Heart left ventricle (tissue), 16 donors: ENCODE data around the gene NANS. TPM values are rescaled to one million over a fixed set of nuclear protein-coding genes. Genes with fewer than 3 reads are reported as not detected.

Experiments
- ATAC-seq, 4 donors: fragments of 200-7000 bp; cut with Tn5 transposase; one replicate each; pipeline ENCODE4 v1.9.1; 2020 to 2022; ENCODE audit warnings: moderate library complexity in 4 of 4, mild to moderate bottlenecking in 3 of 4, moderate number of reproducible peaks in 1 of 4
- DNase-seq, 5 donors: peaks; one replicate each; pipeline ENCODE4 v3.0.0-alpha.2; 2020
- H3K27ac ChIP-seq, 12 donors: fragments of 200-600 bp; sonication (generic) in 4 of 12; one replicate each; pipeline versions ENCODE4 v1.5.0 to v1.8.0; 2016 to 2022; ENCODE audit warnings: mild to moderate bottlenecking in 2 of 12
- H3K27me3 ChIP-seq, 9 donors: fragments of 200-600 bp; sonication (generic) in 2 of 9; one replicate each; pipeline versions ENCODE4 v1.5.1 to v1.8.0; 2016 to 2022; ENCODE audit warnings: mild to moderate bottlenecking in 3 of 9
- H3K36me3 ChIP-seq, 9 donors: fragments of 200-600 bp; sonication (generic) in 2 of 9; one replicate each; pipeline versions ENCODE4 v1.5.0 to v1.8.0; 2018 to 2022; ENCODE audit warnings: mild to moderate bottlenecking in 2 of 9
- H3K4me1 ChIP-seq, 12 donors: fragments of 200-600 bp; sonication (generic) in 4 of 12; one replicate each; pipeline versions ENCODE4 v1.5.0 to v1.8.0; 2016 to 2022; ENCODE audit warnings: mild to moderate bottlenecking in 3 of 12
- H3K4me3 ChIP-seq, 12 donors: fragments of 200-600 bp; sonication (generic) in 4 of 12; one replicate each; pipeline versions ENCODE4 v1.5.0 to v1.8.0; 2017 to 2022; ENCODE audit warnings: mild to moderate bottlenecking in 9 of 12, moderate library complexity in 4 of 12
- H3K9me3 ChIP-seq, 12 donors: fragments of 200-600 bp; sonication (generic) in 4 of 12; one replicate each; pipeline versions ENCODE4 v1.5.0 to v1.8.0; 2016 to 2022; ENCODE audit warnings: mild to moderate bottlenecking in 1 of 12
- POLR2A ChIP-seq, 2 donors: fragments of 450-650 bp; IDR thresholded peaks; one replicate each; pipeline ENCODE4 v1.6.1; 2017; ENCODE audit warnings: antibody characterized with exemption in 2 of 2, mild to moderate bottlenecking in 2 of 2, moderate library complexity in 2 of 2
- WGBS, 4 donors: extraction: QIAGEN DNeasy Blood & Tissue Kit in 2 of 4; methylation state at CpG; one replicate each; pipeline versions ENCODE4 v1.1.5 to v1.1.7; 2013 to 2018; 5-methylcytosine and 5-hydroxymethylcytosine counted together
- intact Hi-C, 10 donors: fragments of 100-400 bp; cut with DNase I; formaldehyde crosslinking; loops; one replicate each; pipeline versions ENCODE4 v1.11.1 to v1.14.2; 2022
- polyA plus RNA-seq, 2 donors: library from polyadenylated mRNA; stranded (reverse); fragments of 200-250 nt; gene quantifications; one replicate each; pipeline ENCODE4 v1.2.3, GENCODE V29; 2013
- total RNA-seq, 9 donors: library from RNA; depleted of rRNA in 2 of 9; stranded (reverse); fragments of >200 nt in 2 of 9; fragmentation: NEBNext Ultra II Directional in 3 of 9; extraction: Animal tissue kit (Norgen Biotek cat#: 25700) in 3 of 9; gene quantifications; one replicate each; pipeline versions ENCODE4 v1.1.0 to v1.2.4, GENCODE V29; 2016 to 2023
- TF ChIP-seq, protein P1 (sequence below), 12 donors: fragments of 200-600 bp; sonication (generic) in 4 of 12; IDR thresholded peaks; one replicate each; pipeline versions ENCODE4 v1.5.0 to v1.8.0; 2018 to 2022; ENCODE audit warnings: antibody characterized with exemption in 12 of 12, mild to moderate bottlenecking in 5 of 12
- donor health status: ischemic (EF 13 %, LVEDD 7.1; RV severe dilation, severe dysfunction).
- donor health status: healthy with polysubstance abuse.
- donor health status: DM: no; HTN: yes; CAD: no.
- donor health status: DM: no; HTN: no; CAD: no.
- donor health status: ischemic (EF 25% LVEDD 6.9; RV normal size, moderate dysfunction).
- donor health status: ischemic (EF 25% LVEDD 5.7; RV mildly dilated, moderate dysfunction).
- donor health status: healthy.
- donor health status: DM: yes; HTN: yes; CAD: no.
- donor health status: ischemic (EF 35%, LVEDD 5.7; RV mildly dilated, moderate dysfunction).
- donor health status: nonischemic (EF 11% LVEDD 7.7; RV severe dilation, severe dysfunction).
- donor health status: DM: yes; HTN: yes; CAD: no.
- donor health status: PGD.
- donor health status: ischemic (EF 29% LVEDD 5.4; RV normal size, mild dysfunction).
- donor health status: nonischemic (EF 23%, LVEDD 6.1; RV moderate dilation, normal function).

The NANS gene
- total and polyA plus RNA-seq, 11 donors = 24.3 to 144 (median 40.7) TPM

DNA sequence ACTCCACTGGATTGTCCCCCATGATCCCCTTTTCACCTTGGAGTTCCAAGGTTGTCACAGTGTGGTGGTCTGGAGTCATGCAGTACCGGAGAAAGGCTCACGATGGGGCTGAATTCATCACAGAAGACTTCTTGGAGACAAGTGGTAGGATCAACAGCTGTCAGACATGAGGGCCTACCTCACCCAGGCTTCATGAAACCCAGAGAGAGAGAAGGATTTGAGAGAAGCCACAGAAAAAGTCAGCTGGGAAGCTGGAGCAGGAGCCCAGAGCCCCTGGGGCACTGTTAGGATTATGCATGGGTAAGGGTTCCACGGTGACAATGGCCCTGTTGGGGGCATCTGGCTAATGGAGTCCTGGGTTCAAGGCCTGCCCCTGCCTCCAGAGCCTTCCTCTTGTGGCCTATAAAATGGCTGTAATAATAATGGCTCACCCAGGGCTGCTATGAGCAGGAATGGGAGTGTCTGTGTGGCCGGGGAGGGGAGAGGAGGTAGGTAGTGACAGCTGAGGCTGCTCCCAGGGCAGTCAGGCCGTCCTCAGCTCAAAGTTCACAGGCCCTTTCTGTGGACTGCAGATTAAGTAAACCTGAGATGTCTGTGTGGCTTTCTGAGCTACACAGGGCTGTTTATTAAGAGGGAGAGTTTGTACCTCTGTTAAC lies 61.6 kb downstream of the NANS start:
- TF ChIP-seq, protein P1, sequence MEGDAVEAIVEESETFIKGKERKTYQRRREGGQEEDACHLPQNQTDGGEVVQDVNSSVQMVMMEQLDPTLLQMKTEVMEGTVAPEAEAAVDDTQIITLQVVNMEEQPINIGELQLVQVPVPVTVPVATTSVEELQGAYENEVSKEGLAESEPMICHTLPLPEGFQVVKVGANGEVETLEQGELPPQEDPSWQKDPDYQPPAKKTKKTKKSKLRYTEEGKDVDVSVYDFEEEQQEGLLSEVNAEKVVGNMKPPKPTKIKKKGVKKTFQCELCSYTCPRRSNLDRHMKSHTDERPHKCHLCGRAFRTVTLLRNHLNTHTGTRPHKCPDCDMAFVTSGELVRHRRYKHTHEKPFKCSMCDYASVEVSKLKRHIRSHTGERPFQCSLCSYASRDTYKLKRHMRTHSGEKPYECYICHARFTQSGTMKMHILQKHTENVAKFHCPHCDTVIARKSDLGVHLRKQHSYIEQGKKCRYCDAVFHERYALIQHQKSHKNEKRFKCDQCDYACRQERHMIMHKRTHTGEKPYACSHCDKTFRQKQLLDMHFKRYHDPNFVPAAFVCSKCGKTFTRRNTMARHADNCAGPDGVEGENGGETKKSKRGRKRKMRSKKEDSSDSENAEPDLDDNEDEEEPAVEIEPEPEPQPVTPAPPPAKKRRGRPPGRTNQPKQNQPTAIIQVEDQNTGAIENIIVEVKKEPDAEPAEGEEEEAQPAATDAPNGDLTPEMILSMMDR (IDR thresholded peaks at IDR 0.05) = no peak
- no peak for TF ChIP-seq POLR2A (IDR thresholded peaks at IDR 0.05)
- H3K9me3 ChIP-seq = no peaks in the 10 kb centered on the region
- 68 to 83% (median 78%) methylated on average over 5 of the region's 5 CpGs for WGBS, 4 donors
- peak overlapping the region in 11 of 12 donors; percentile 41 to 86 (median 66) for H3K4me3 ChIP-seq
- no peaks in the 10 kb centered on the region for H3K27me3 ChIP-seq
- ATAC-seq (peak in 3 of 4 donors; percentile 28 to 35 (median 31)), DNase-seq (no peak)
- intact Hi-C loops = no loop called here
- H3K36me3 ChIP-seq = peaks cover 0 to 5% (median 0%) of the 10 kb centered on the region in 9 donors
- H3K4me1 ChIP-seq = peaks cover 0 to 74% (median 7%) of the 10 kb centered on the region in 12 donors
- H3K27ac ChIP-seq = peak overlapping the region in 4 of 12 donors; percentile 33 to 92 (median 58)

DNA sequence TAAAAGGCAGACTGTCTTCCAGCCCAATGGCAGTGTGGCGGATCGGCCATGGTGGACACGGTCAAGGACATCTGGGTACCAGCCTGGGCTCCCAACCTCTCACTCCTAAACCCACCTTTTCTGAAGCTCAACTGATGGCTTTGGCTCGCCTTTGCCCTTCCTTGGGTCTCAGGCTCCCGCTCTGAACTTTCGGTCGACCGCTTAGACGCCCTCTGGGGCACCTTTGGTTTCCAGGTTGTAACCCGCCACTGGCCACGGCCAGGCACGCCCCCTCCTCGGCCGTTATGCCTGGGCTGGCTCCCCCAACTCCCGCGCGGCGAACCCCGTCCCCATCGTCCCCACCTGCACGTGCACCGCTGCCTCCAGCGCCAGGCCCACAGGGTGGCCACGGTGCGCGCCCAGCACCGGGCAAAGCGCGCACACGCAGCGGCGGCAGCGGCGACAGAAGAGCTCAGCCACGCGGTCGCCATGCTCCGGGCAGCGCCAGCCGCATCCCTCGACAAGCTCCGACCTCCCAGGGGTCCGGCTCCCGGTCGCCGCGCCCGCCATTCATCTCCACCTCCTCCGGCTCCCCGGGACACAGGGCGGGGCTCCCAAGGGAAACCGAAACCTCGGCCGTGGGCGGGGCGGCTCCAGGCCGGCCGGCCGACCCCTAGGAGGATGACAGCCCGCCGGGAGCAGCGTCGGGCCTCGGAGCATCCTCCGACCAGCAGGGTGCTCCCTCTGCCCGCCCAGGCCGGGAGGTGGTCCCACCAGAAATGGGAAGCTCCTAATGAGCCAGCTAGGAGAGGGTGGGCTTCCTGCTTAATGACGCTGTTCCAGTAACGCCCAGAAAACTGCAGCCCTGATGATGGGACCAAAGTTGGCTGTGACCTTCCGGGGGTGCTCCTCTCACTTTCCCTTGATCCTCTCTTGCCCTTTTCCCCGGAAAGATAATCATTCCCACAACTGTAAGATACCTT lies 62.4 kb downstream of the NANS start, which contains the start of gene TRIM14:
Gene TRIM14 (minus strand): TSS at position 583 of the 962 bp plus-strand sequence. CDS start 34 bp downstream, at position 549.
- DNase-seq (peak; percentile 33 to 84 (median 61)), ATAC-seq (peak; percentile 41 to 85 (median 79))
- H3K27me3 ChIP-seq = no peaks in the 10 kb centered on the region
- H3K36me3 ChIP-seq = peaks cover 0 to 5% (median 0%) of the 10 kb centered on the region in 9 donors
- H3K4me1 ChIP-seq = peaks cover 0 to 66% (median 7%) of the 10 kb centered on the region in 12 donors
- H3K9me3 ChIP-seq = no peaks in the 10 kb centered on the region
- TF ChIP-seq, protein P1 (IDR thresholded peaks at IDR 0.05) = peak in 1 of 12 donors; percentile 17
- peak in 1 of 2 donors; percentile 25 for TF ChIP-seq POLR2A (IDR thresholded peaks at IDR 0.05)
- intact Hi-C loops = no loop called here
- peak within 1 kb of the TSS; percentile 30 to 86 (median 65) for H3K4me3 ChIP-seq
- WGBS, 4 donors = 8 to 34% (median 9%) methylated on average over 20 to 71 of the region's 71 CpGs
- H3K27ac ChIP-seq = peak within 1 kb of the TSS in 8 of 12 donors; percentile 10 to 92 (median 52)

DNA sequence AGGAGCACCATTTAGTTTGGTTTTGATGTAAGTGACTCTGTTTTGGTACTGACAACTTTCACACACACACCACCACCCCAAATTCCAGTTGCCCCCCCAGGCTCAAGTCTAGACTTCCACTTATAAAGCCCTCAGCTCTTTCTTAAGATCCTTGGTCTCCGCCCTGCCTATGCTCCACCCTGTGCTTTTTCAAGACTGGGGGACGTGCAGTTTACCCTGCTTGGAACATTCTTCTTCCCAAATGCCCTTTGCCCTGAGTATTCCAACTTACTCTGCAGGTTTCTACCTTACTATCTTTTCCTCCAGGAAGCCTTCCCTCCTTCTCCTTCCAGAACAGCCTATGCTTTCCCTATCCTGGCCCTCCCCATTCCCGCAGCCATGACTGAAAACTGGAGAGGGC lies 63.9 kb downstream of the NANS start:
- H3K27me3 ChIP-seq = no peaks in the 10 kb centered on the region
- H3K9me3 ChIP-seq = no peaks in the 10 kb centered on the region
- 66 to 73% (median 72%) methylated on average over 3 of the region's 3 CpGs for WGBS, 4 donors
- H3K4me1 ChIP-seq = peaks cover 0 to 62% (median 7%) of the 10 kb centered on the region in 12 donors
- DNase-seq (no peak), ATAC-seq (no peak)
- no peak for TF ChIP-seq POLR2A (IDR thresholded peaks at IDR 0.05)
- TF ChIP-seq, protein P1 (IDR thresholded peaks at IDR 0.05) = no peak
- H3K27ac ChIP-seq = peak overlapping the region in 4 of 12 donors; percentile 22 to 92 (median 30)
- peaks cover 0 to 10% (median 0%) of the 10 kb centered on the region in 9 donors for H3K36me3 ChIP-seq
- intact Hi-C loops = no loop called here
- no peak overlapping the region for H3K4me3 ChIP-seq
